Hepatocyte (in vitro differentiated cells): ENCODE measurements around the gene SPATA20. TPM values are rescaled to one million over a fixed set of nuclear protein-coding genes. Genes with fewer than 3 reads are reported as not detected.

ENCODE experiments used
- DNase-seq: peaks from one replicate; pipeline ENCODE4 v3.0.0-alpha.2; 2016; ENCODE audit warnings: low spot score
- H2AFZ ChIP-seq: fragments of 200-600 bp; sonication (generic); 2 replicates; pipeline ENCODE4 v1.6.0; 2016; ENCODE audit warnings: antibody characterized with exemption, mild to moderate bottlenecking
- H3K27ac ChIP-seq: fragments of 200-600 bp; sonication (generic); 2 replicates; pipeline ENCODE4 v1.5.1; 2016; ENCODE audit warnings: mild to moderate bottlenecking
- H3K27me3 ChIP-seq: fragments of 200-600 bp; sonication (generic); 2 replicates; pipeline ENCODE4 v1.6.1; 2016
- H3K36me3 ChIP-seq: fragments of 200-600 bp; sonication (generic); replicated peaks from 2 replicates; pipeline ENCODE4 v1.5.1; 2016; ENCODE audit warnings: low read depth; ENCODE audit not compliant: insufficient read depth
- H3K4me1 ChIP-seq: fragments of 200-600 bp; sonication (generic); 2 replicates; pipeline ENCODE4 v1.5.1; 2016; ENCODE audit warnings: mild to moderate bottlenecking, moderate library complexity; ENCODE audit not compliant: insufficient read depth
- H3K4me2 ChIP-seq: fragments of 200-600 bp; sonication (generic); 2 replicates; pipeline ENCODE4 v1.6.0; 2016
- H3K4me3 ChIP-seq: fragments of 200-600 bp; sonication (generic); 2 replicates; pipeline ENCODE4 v1.5.1; 2016; ENCODE audit warnings: mild to moderate bottlenecking
- H3K79me2 ChIP-seq: fragments of 200-600 bp; sonication (generic); 2 replicates; pipeline ENCODE4 v1.6.0; 2017; ENCODE audit warnings: mild to moderate bottlenecking
- H3K9me2 ChIP-seq: fragments of 200-600 bp; sonication (generic); replicated peaks from 2 replicates; pipeline ENCODE4 v1.6.0; 2017; ENCODE audit warnings: mild to moderate bottlenecking; ENCODE audit not compliant: insufficient read depth
- H3K9me3 ChIP-seq: fragments of 200-600 bp; sonication (generic); 2 replicates; pipeline ENCODE4 v1.5.1; 2016; ENCODE audit warnings: low read depth, mild to moderate bottlenecking
- H4K20me1 ChIP-seq: fragments of 200-600 bp; sonication (generic); 2 replicates; pipeline ENCODE4 v1.6.0; 2016; ENCODE audit warnings: mild to moderate bottlenecking; ENCODE audit not compliant: insufficient read depth, poor library complexity, severe bottlenecking
- EZH2 ChIP-seq: fragments of 200-600 bp; sonication (generic); IDR thresholded peaks from 2 replicates; pipeline ENCODE4 v1.6.1; 2016; ENCODE audit warnings: antibody characterized with exemption, mild to moderate bottlenecking, borderline replicate concordance
- EZH2phosphoT487 ChIP-seq: fragments of 200-600 bp; sonication (generic); IDR thresholded peaks from one replicate; pipeline ENCODE4 v1.6.1; 2018; ENCODE audit warnings: antibody characterized with exemption, mild to moderate bottlenecking, low read depth, moderate library complexity; ENCODE audit not compliant: unreplicated experiment, severe bottlenecking
- WGBS: methylation state at CpG from one replicate; pipeline ENCODE4 v1.1.6; 2016; ENCODE audit warnings: low lambda C conversion rate; ENCODE audit errors: missing lambda C conversion rate; 5-methylcytosine and 5-hydroxymethylcytosine counted together
- polyA plus RNA-seq: library from polyadenylated mRNA; unstranded; fragments of >200 nt; fragmentation: Nextera tagmentation; extraction: Ambion mirVana; gene quantifications from 2 replicates; pipeline ENCODE4 v1.2.1, GENCODE V29; 2016
- total RNA-seq: library from RNA; depleted of rRNA; stranded (reverse); fragments of >200 nt; gene quantifications from 2 replicates; pipeline ENCODE4 v1.2.3, GENCODE V29; 2014
- TF ChIP-seq, protein P1 (sequence below): fragments of 200-600 bp; sonication (generic); IDR thresholded peaks from 2 replicates; pipeline ENCODE4 v1.5.1; 2016; ENCODE audit warnings: antibody characterized with exemption, mild to moderate bottlenecking; ENCODE audit not compliant: poor library complexity

Gene SPATA20
- total and polyA plus RNA-seq, 2 experiments from 2014 or later = 97.5 to 108 TPM

GRCh38 chr17:50549256-50549941 is 2.4 kb downstream of the SPATA20 start:
- TF ChIP-seq, protein P1, sequence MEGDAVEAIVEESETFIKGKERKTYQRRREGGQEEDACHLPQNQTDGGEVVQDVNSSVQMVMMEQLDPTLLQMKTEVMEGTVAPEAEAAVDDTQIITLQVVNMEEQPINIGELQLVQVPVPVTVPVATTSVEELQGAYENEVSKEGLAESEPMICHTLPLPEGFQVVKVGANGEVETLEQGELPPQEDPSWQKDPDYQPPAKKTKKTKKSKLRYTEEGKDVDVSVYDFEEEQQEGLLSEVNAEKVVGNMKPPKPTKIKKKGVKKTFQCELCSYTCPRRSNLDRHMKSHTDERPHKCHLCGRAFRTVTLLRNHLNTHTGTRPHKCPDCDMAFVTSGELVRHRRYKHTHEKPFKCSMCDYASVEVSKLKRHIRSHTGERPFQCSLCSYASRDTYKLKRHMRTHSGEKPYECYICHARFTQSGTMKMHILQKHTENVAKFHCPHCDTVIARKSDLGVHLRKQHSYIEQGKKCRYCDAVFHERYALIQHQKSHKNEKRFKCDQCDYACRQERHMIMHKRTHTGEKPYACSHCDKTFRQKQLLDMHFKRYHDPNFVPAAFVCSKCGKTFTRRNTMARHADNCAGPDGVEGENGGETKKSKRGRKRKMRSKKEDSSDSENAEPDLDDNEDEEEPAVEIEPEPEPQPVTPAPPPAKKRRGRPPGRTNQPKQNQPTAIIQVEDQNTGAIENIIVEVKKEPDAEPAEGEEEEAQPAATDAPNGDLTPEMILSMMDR = no peak
- TF ChIP-seq EZH2 (no peak), EZH2phosphoT487 (no peak)
- WGBS = 95% methylated on average over 17 of the region's 19 CpGs
- H3K36me3 ChIP-seq = no peaks in the 10 kb centered on the region
- no peaks in the 10 kb centered on the region for H3K27me3 ChIP-seq
- H3K9me2 ChIP-seq = no peaks in the 10 kb centered on the region
- H2AFZ ChIP-seq = no peak overlapping the region
- H3K27ac ChIP-seq = no peak overlapping the region
- H3K9me3 ChIP-seq = no peaks in the 10 kb centered on the region
- H3K4me3 ChIP-seq = no peak overlapping the region
- H3K4me1 ChIP-seq = peaks cover 8% of the 10 kb centered on the region
- H3K4me2 ChIP-seq = no peak overlapping the region
- no peaks in the 10 kb centered on the region for H4K20me1 ChIP-seq
- H3K79me2 ChIP-seq = peaks cover 7% of the 10 kb centered on the region
- DNase-seq = no peak

DNA sequence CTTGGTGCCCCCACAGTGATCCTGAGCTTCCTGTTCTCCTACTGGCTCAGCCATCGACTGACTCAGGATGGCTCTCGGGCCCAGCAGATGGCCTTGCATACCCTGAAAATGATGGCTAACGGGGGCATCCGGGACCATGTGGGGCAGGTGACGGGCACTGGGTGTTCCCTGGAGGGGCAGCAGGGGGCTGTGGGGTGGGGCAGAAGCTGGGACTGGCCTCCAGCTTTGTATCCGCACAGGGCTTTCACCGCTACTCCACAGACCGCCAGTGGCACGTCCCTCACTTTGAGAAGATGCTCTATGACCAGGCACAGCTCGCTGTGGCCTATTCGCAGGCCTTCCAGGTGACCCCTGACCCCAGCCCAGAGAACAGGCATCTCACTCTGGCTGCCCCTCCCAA is 3.0 kb downstream of the SPATA20 start:
- no peaks in the 10 kb centered on the region for H3K27me3 ChIP-seq
- H3K4me2 ChIP-seq = no peak overlapping the region
- H4K20me1 ChIP-seq = no peaks in the 10 kb centered on the region
- H3K4me3 ChIP-seq = no peak overlapping the region
- H3K79me2 ChIP-seq = peaks cover 7% of the 10 kb centered on the region
- no peak for DNase-seq
- no peak overlapping the region for H2AFZ ChIP-seq
- H3K4me1 ChIP-seq = peaks cover 8% of the 10 kb centered on the region
- no peak overlapping the region for H3K27ac ChIP-seq
- TF ChIP-seq EZH2 (no peak), EZH2phosphoT487 (no peak)
- no peaks in the 10 kb centered on the region for H3K9me3 ChIP-seq
- H3K36me3 ChIP-seq = no peaks in the 10 kb centered on the region
- 96% methylated on average over 8 of the region's 11 CpGs for WGBS
- no peaks in the 10 kb centered on the region for H3K9me2 ChIP-seq

DNA sequence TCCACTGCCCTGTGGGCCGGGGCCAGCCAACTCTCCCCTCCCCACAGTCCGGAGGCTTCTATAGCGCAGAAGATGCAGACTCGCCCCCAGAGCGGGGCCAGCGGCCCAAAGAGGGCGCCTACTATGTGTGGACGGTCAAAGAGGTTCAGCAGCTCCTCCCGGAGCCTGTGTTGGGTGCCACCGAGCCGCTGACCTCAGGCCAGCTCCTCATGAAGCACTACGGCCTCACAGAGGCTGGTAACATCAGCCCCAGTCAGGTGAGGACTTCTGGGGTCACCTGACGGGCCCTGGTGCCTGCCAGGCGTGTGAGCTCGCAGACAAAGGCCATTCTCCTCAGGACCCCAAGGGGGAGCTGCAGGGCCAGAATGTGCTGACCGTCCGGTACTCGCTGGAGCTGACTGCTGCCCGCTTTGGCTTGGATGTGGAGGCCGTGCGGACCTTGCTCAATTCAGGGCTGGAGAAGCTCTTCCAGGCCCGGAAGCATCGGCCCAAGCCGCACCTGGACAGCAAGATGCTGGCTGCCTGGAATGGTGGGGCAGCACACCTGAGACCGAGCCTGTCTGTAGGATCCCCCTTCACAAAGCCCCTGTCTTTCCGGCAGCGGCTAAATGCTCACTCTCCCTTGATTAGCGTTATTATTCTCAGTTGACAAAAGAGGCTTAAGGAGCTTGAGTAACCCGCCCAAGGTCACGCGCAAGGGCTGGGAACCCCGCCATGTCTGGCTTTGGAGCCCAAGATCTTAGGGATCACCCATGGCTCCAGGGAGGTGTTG is 3.9 kb downstream of the SPATA20 start:
- H3K9me2 ChIP-seq = no peaks in the 10 kb centered on the region
- H4K20me1 ChIP-seq = no peaks in the 10 kb centered on the region
- TF ChIP-seq, protein P1 = peak; percentile 86
- TF ChIP-seq EZH2phosphoT487 = no peak
- H3K79me2 ChIP-seq = peaks cover 7% of the 10 kb centered on the region
- DNase-seq = peak; percentile 94
- H3K27me3 ChIP-seq = no peaks in the 10 kb centered on the region
- 56% methylated on average over 32 of the region's 32 CpGs for WGBS
- H3K4me1 ChIP-seq = peaks cover 8% of the 10 kb centered on the region
- no peaks in the 10 kb centered on the region for H3K9me3 ChIP-seq
- H3K27ac ChIP-seq = peak overlapping the region; percentile 40
- no peak overlapping the region for H3K4me2 ChIP-seq
- H3K4me3 ChIP-seq = no peak overlapping the region
- H2AFZ ChIP-seq = no peak overlapping the region
- no peaks in the 10 kb centered on the region for H3K36me3 ChIP-seq

DNA sequence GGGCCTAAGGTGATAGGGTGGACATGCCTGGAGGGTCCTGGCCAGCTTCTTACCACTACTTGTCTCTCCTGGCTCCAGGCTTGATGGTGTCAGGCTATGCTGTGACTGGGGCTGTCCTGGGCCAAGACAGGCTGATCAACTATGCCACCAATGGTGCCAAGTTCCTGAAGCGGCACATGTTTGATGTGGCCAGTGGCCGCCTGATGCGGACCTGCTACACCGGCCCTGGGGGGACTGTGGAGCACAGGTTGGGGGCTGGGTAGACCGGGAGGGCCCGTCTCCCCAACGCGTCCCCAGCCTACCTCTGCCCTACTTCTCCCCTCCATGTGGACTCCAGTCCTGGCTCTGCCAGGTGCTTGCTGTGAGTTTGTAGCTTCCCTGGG is 4.5 kb downstream of the SPATA20 start:
- DNase-seq = no peak
- H3K79me2 ChIP-seq = peaks cover 7% of the 10 kb centered on the region
- no peaks in the 10 kb centered on the region for H3K9me2 ChIP-seq
- no peak overlapping the region for H3K4me2 ChIP-seq
- H2AFZ ChIP-seq = no peak overlapping the region
- no peaks in the 10 kb centered on the region for H4K20me1 ChIP-seq
- TF ChIP-seq, protein P1 = no peak
- TF ChIP-seq EZH2phosphoT487 (no peak), EZH2 (no peak)
- H3K27ac ChIP-seq = no peak overlapping the region
- 97% methylated on average over 8 of the region's 8 CpGs for WGBS
- H3K9me3 ChIP-seq = no peaks in the 10 kb centered on the region
- no peak overlapping the region for H3K4me3 ChIP-seq
- H3K27me3 ChIP-seq = no peaks in the 10 kb centered on the region
- no peaks in the 10 kb centered on the region for H3K36me3 ChIP-seq
- H3K4me1 ChIP-seq = peaks cover 8% of the 10 kb centered on the region
